ENCODE results near the gene MAD1L1. TPM values are rescaled to one million over a fixed set of nuclear protein-coding genes. Genes with fewer than 3 reads are reported as not detected.

The MAD1L1 gene
- total and polyA plus RNA-seq, 2 of the 8 experiments (the other 6 are each of a cell fraction or from before 2014, with no cell fraction given): 40.4 to 44.6 TPM

- TF ChIP-seq CHD7 (IDR thresholded peaks at IDR 0.05; ENCODE audit: insufficient replicate concordance, low read length) (no peak), POLR2AphosphoS5 (IDR thresholded peaks at IDR 0.05; ENCODE audit: low read depth, low read length) (no peak), CREB1 (IDR thresholded peaks at IDR 0.05) (no peak), EZH2 (IDR thresholded peaks at IDR 0.05; ENCODE audit: low read depth, low read length, severe bottlenecking) (no peak), CBX8 (IDR thresholded peaks at IDR 0.05; ENCODE audit: borderline replicate concordance, low read depth, low read length) (no peak), BCL11A (IDR thresholded peaks at IDR 0.05; ENCODE audit: low read depth in 2 of 2, low read length in 2 of 2) (no peak), TCF12 (IDR thresholded peaks at IDR 0.05; ENCODE audit: low read depth, low read length) (no peak), JUN (IDR thresholded peaks at IDR 0.05; ENCODE audit: low read depth, low read length) (no peak), SUZ12 (IDR thresholded peaks at IDR 0.05; ENCODE audit: low read length) (no peak), CBX5 (IDR thresholded peaks at IDR 0.05; ENCODE audit: low read depth, low read length) (no peak), BRCA1 (IDR thresholded peaks at IDR 0.05; ENCODE audit: low read depth, low read length) (no peak), HDAC2 (IDR thresholded peaks at IDR 0.05; ENCODE audit: borderline replicate concordance in 1 of 2, low read depth in 2 of 2, low read length in 2 of 2) (no peak)
Observed at GRCh38 chr7:1910081-1910685, 322.6 kb downstream of the MAD1L1 start (continued).
